Natural killer cell treated with Interleukin-12 subunit alpha and Interleukin-12 subunit beta and Interleukin-15 and Interleukin-18, amount 100 ng/mL, for 72 hours (primary cell): ENCODE data around the gene KCNMB2. TPM values are rescaled to one million over a fixed set of nuclear protein-coding genes. Genes with fewer than 3 reads are reported as not detected.
A peak's percentile ranks its signal among the peaks of the same experiment; 100 is the strongest.

ENCODE experiments used
- ATAC-seq, 2 donors: fragments of 150-1000 bp; cut with Tn5 transposase in 1 of 2; sonication (Bioruptor Pico), chemical (Tn5 transposase) in 1 of 2; 2 replicates each; pipeline ENCODE4 v1.10.0; 2021
- DNase-seq: peaks from one replicate; pipeline ENCODE4 v3.0.0; 2022; ENCODE audit warnings: low spot score
- H3K27ac Mint-ChIP-seq, 2 donors: 1 replicate in 1 of 2; 2 replicates in 1 of 2; pipeline ENCODE4 v1.8.0; 2022; ENCODE audit warnings: mixed read lengths in 2 of 2, mild to moderate bottlenecking in 1 of 2, moderate library complexity in 1 of 2
- H3K27me3 Mint-ChIP-seq, 2 donors: 1 replicate in 1 of 2; 2 replicates in 1 of 2; pipeline ENCODE4 v1.8.0; 2022; ENCODE audit warnings: mixed read lengths in 2 of 2
- H3K36me3 Mint-ChIP-seq: one replicate; pipeline ENCODE4 v1.8.0; 2022; ENCODE audit warnings: mixed read lengths
- H3K4me1 Mint-ChIP-seq, 2 donors: 1 replicate in 1 of 2; 2 replicates in 1 of 2; pipeline ENCODE4 v1.8.0; 2022; ENCODE audit warnings: low read depth in 2 of 2, mixed read lengths in 2 of 2, mild to moderate bottlenecking in 1 of 2
- H3K4me3 Mint-ChIP-seq: one replicate; pipeline ENCODE4 v1.8.0; 2022; ENCODE audit warnings: mixed read lengths
- H3K9me3 Mint-ChIP-seq: 2 replicates; pipeline ENCODE4 v1.8.0; 2022; ENCODE audit warnings: mixed read lengths
- total RNA-seq, 2 donors: library from RNA; stranded (reverse); gene quantifications; one replicate each; pipeline ENCODE4 v1.2.3, GENCODE V29; 2022

Gene KCNMB2
- total RNA-seq, 2 donors from 2014 or later: not detected

DNA sequence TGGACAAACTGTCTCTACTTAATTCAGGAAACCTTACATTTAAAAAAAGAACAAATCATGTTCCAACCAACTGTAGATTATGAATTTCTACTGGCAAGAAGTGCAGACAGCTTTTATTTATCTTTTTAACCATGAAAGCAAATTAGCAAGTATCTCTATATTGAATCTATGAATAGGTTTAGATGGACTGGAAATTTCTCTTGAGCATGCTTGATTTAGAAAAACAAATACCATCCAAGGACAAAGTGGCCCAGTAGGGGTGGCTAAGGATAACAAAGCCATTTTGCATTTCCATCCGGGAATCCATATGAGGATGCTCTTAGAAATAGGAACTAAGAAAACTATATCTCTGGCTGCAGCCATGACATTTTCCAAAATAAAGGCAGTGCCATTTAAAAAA, 150.6 kb downstream of the KCNMB2 start:
- Mint-ChIP-seq H3K36me3 (no peaks in the 10 kb centered on the region), H3K4me3 (no peak overlapping the region), H3K9me3 (peaks cover 6% of the 10 kb centered on the region), H3K4me1 (no peaks in the 10 kb centered on the region), H3K27me3 (no peaks in the 10 kb centered on the region), H3K27ac (no peak overlapping the region)
- DNase-seq (no peak), ATAC-seq (no peak)

DNA sequence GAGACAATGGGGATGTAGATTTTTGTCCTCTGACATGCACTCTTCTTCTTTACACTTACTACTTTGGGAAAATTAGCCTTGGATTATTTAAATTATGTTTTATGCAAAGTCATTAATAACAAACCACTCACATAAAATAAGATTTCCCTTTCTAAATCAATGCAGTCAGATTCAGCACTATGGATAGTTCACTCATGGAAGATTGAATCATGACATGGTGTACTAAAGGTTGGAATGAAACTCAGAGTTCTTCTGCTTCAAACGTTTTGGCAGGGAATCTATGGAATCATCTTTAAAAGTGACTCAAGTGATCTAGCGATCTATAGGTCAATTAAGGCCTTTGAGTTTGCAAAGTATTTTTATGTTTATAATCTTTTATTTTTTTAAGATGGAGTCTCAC, 154.3 kb downstream of the KCNMB2 start:
- Mint-ChIP-seq H3K27me3 (no peaks in the 10 kb centered on the region), H3K27ac (no peak overlapping the region), H3K36me3 (no peaks in the 10 kb centered on the region), H3K4me3 (no peak overlapping the region), H3K9me3 (peaks cover 11% of the 10 kb centered on the region), H3K4me1 (no peaks in the 10 kb centered on the region)
- no peak for DNase-seq
- no peak for ATAC-seq

DNA sequence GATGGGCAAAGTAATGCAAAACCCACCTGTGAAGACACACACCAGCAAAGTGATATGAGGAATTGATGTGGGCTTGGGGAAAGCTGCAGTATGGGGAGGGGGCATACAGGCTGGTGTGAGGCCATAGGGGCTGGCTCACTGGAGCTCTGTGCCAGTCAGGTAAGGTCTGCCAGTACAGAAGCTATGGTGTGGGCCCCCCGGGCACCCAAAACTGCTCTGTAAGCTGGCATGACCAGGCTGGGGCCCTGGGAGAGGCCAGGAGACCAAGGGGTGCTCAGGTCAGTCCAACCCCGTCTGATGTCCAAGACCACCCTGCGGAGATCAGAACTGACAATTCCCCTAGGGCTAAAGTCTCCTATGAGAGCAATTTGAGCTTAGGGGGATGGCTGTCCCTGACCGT, 163.1 kb downstream of the KCNMB2 start:
- ATAC-seq (peak in 1 of 2 donors; percentile 48), DNase-seq (no peak)
- Mint-ChIP-seq H3K4me1 (no peaks in the 10 kb centered on the region), H3K9me3 (peaks cover 21% of the 10 kb centered on the region), H3K36me3 (peaks cover 5% of the 10 kb centered on the region), H3K4me3 (no peak overlapping the region), H3K27ac (no peak overlapping the region), H3K27me3 (no peaks in the 10 kb centered on the region)

DNA sequence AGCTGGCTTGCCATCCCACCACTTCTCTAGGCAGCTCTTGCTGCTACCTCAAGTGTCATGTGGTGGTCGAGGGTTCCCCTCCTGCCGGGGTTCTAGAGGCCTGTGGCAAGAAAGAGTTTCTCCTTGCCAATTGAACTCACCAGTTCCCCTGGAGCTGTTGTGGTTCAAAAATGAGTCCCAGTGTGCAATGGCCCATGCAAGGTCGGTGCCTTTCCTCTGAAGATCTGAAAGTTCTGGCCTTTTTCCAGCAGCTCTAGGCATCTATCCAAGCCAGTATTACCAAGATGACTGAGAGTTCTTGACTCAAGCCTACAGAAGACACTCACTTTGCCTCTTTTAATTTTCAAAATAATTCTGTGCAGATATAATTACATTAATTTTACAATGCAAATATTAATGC, 163.6 kb downstream of the KCNMB2 start:
- peaks cover 5% of the 10 kb centered on the region for H3K36me3 Mint-ChIP-seq
- H3K4me3 Mint-ChIP-seq: no peak overlapping the region
- no peaks in the 10 kb centered on the region for H3K4me1 Mint-ChIP-seq
- DNase-seq (no peak), ATAC-seq (no peak)
- no peak overlapping the region for H3K27ac Mint-ChIP-seq
- peaks cover 21% of the 10 kb centered on the region for H3K9me3 Mint-ChIP-seq
- no peaks in the 10 kb centered on the region for H3K27me3 Mint-ChIP-seq

DNA sequence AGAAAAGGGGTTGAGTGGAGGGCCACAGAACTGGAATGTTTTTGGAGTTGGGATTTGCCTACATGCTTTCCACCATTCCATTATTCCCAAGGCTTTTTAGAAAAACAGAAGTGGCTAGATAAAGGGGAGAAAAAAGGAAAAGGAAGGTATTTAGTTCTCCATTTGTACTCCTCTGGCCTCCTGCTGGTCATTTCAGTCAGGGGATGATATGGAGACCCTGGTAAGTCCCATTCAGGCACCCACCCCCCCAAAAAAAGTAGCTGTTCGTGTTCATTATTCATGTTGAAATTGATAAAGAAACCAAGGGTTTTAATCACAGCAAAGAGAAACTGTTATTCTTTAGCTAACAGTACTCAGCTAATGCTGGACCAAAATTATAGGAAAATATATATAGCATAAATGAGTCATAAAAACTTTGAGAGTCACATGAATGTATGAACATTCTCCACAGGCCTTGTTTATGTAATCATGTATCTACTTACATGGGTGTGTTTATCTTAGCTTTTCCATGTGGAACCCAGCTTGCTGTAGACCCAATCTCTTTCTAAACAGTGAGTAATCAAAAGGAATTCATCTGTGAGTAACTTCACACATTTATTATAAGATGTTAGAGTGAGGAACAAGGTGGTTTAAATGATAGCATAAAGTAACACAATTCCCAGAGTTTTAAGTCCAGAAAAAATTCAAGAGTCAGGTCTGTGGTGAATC, 167.2 kb downstream of the KCNMB2 start:
- H3K4me3 Mint-ChIP-seq: no peak overlapping the region
- no peak for ATAC-seq
- no peaks in the 10 kb centered on the region for H3K4me1 Mint-ChIP-seq
- H3K36me3 Mint-ChIP-seq: peaks cover under 1% of the 10 kb centered on the region
- H3K27me3 Mint-ChIP-seq: no peaks in the 10 kb centered on the region
- DNase-seq: no peak
- no peak overlapping the region for H3K27ac Mint-ChIP-seq
- peaks cover 5% of the 10 kb centered on the region for H3K9me3 Mint-ChIP-seq

DNA sequence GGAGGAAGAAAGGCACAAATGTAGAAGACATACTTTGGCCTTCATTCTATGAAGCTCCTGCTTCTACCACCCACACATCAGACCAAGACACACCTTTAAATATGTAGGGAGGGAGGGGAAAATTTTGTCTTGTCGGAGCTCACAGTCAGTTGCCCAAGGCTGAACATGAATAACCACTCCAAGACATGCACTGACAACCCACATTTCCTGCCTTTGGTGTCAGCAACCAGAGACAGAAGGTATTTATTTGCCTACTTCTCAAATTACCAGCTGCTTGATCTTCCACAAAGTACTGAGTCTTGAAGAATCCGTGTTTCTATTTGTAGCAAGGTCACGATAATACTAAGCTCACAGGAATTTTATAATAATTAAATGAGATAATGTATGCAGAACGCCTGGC, 169.7 kb downstream of the KCNMB2 start:
- Mint-ChIP-seq H3K4me3 (no peak overlapping the region), H3K27me3 (no peaks in the 10 kb centered on the region), H3K27ac (no peak overlapping the region), H3K36me3 (no peaks in the 10 kb centered on the region), H3K4me1 (no peaks in the 10 kb centered on the region), H3K9me3 (peaks cover 5% of the 10 kb centered on the region)
- ATAC-seq (no peak), DNase-seq (no peak)

DNA sequence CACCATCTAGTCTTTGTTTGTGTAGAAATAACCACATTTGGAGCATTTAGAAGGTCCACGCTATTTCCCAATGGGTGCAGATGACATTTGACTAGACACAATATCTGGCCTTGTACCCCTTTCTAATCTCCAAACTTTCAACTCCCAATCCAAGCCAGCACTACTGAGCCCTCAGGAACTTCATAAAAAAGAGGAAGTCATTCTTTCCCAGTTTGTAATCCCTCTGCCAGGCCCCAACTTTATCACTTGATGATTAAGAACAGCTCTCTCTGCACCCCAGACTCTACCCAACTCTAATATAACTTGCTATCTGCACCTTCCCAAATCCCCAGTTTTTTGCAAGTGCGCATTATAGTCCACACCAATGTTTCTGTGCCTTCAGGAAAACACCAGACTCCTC, 170.2 kb downstream of the KCNMB2 start:
- H3K9me3 Mint-ChIP-seq: peaks cover 5% of the 10 kb centered on the region
- H3K4me1 Mint-ChIP-seq: no peaks in the 10 kb centered on the region
- no peaks in the 10 kb centered on the region for H3K36me3 Mint-ChIP-seq
- no peak overlapping the region for H3K27ac Mint-ChIP-seq
- H3K27me3 Mint-ChIP-seq: no peaks in the 10 kb centered on the region
- no peak overlapping the region for H3K4me3 Mint-ChIP-seq
- ATAC-seq: no peak
- DNase-seq: no peak

DNA sequence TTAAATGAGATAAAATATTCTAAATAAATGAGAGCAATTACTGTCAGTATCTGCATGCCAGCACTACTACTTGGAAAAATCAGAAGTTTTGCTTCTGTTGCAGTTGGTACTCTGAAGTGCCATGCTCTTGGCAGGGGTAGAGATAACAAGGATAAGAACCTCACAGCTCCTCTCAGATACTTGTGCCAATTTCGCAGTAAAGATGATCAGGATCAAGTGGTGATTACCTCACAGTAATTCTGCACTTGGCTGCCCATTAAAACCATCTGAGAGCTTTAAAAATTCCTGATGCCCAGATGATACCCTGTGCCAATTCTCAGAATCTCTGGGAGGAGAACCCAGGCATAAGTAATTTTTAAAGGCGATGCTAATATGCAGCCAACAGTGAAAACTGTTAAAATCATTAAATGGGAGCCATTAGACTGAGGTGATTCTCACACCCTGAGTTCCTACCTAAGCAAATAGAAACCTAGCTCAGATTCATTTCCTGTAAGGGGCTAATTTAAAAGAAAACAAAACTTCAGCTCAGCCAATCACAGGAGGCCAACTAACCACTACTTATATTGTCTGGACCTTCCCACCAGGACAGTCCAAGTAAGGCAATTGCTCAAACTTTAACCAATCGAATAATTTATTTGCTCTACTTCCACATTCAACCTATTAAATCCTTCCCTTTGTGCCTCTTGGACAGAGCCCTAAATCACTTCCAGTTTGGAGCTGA, 171.2 kb downstream of the KCNMB2 start:
- no peak for DNase-seq
- H3K9me3 Mint-ChIP-seq: peaks cover 5% of the 10 kb centered on the region
- H3K4me1 Mint-ChIP-seq: no peaks in the 10 kb centered on the region
- no peak overlapping the region for H3K4me3 Mint-ChIP-seq
- H3K27ac Mint-ChIP-seq: no peak overlapping the region
- no peak for ATAC-seq
- no peaks in the 10 kb centered on the region for H3K27me3 Mint-ChIP-seq
- no peaks in the 10 kb centered on the region for H3K36me3 Mint-ChIP-seq

DNA sequence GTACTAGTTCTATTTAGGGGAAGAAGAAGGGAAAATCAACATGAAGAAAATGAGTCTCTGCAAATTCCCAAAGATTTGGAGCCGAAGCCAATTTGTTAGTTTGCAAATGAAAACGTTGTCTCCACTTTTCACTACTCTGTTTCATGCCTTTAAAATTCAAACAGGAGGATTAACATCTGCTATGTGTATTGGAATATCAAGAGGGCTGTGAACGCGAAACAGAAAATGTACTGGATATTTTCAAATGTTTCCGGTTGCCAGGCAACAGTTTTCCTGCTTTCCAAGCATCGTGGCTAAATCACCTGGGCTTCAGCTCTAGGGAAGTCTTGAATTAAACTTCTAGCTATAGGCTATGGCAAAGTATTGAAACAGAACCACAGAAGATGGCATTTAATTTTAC, 172.8 kb downstream of the KCNMB2 start:
- Mint-ChIP-seq H3K4me3 (no peak overlapping the region), H3K27ac (no peak overlapping the region), H3K36me3 (no peaks in the 10 kb centered on the region), H3K9me3 (peaks cover 6% of the 10 kb centered on the region), H3K27me3 (peaks cover 0 to 1% of the 10 kb centered on the region in 2 donors), H3K4me1 (no peaks in the 10 kb centered on the region)
- ATAC-seq (no peak), DNase-seq (no peak)

DNA sequence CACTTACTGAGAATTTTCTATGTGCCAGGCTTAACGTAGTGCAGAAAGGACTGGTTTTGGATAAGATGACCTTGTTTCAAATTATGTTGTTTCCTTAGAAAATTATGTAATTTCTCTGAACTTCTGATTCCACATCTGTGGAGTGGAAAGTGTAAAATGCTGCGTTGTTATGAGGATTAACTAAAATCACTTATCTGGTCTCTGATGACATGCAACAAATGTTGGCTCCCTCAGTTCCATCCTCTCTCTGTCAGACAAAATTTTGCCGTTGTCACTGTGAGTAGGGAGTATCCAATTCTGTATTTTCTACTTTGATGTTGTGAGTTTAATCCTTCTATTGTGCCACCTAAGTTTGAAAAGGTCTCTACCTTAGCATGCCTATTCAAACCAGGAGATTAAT, 175.5 kb downstream of the KCNMB2 start:
- H3K27ac Mint-ChIP-seq: no peak overlapping the region
- no peak for ATAC-seq
- H3K4me3 Mint-ChIP-seq: no peak overlapping the region
- peaks cover 5% of the 10 kb centered on the region for H3K9me3 Mint-ChIP-seq
- peaks cover 0 to 5% of the 10 kb centered on the region in 2 donors for H3K27me3 Mint-ChIP-seq
- no peaks in the 10 kb centered on the region for H3K4me1 Mint-ChIP-seq
- DNase-seq: no peak
- H3K36me3 Mint-ChIP-seq: no peaks in the 10 kb centered on the region

DNA sequence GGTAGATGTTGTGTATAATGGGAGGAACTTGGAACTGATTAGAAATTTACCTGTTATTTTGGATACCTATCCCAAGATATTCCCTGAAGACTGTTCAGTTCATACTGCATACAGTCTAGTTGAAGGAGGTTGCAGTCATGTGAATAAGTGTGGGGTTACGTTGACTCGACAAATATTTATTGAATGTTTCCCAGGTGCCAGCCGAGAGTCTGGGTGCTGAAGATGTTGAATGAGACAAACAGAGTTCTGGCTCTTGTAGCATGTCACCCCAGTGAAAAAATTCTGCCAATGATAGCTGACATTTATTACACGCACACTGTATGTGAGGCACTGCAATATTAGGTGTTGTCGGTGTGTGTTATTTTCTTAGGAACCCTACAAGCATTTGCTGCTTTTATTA, 176.0 kb downstream of the KCNMB2 start:
- Mint-ChIP-seq H3K9me3 (peaks cover 7% of the 10 kb centered on the region), H3K36me3 (no peaks in the 10 kb centered on the region), H3K4me1 (no peaks in the 10 kb centered on the region), H3K27ac (no peak overlapping the region), H3K4me3 (no peak overlapping the region), H3K27me3 (peaks cover 0 to 5% of the 10 kb centered on the region in 2 donors)
- no peak for ATAC-seq
- DNase-seq: no peak

DNA sequence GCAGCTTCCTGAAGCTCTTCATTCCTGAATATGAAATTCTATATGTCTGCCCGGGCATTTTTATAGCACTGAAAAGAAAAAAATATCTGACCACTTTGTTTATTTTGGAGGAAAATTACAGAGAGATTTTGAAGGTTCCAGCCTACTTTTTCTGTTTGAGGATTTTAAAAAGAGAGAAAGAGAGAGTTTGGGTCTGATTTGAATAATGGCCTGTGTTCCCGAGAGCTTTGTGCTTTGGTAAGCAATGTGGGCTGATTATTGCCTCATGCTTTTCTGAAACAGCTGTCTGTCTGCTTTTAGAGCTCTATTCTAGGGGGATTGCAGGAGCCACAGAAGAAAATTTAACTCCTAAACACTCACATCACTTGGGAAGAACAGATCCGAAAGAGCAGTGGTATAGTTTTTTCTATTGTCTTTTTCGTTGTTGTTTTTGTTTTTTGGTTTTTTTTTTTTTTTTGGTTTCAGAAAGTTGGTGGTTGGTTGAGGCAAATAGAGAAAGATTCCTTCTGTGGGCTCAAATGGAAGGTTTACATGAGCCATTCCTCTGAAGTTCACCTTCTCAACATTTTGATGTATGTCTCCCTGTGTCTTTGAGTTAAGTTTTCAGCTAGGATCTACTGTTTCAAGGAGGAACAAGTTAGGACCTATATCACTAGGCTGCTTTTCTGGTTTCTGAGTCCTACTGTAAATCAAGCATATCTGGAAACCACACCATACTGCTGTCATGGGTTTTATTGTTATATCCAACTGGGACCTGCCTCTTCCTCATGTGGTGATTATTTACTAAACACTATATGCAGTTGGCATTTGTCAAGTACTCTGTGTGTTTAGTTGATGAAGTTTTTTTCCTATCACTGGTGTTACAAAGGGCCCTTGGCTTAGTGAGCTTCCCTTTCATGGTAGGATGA, 178.9 kb downstream of the KCNMB2 start:
- no peaks in the 10 kb centered on the region for H3K36me3 Mint-ChIP-seq
- ATAC-seq (no peak), DNase-seq (no peak)
- no peak overlapping the region for H3K4me3 Mint-ChIP-seq
- H3K27ac Mint-ChIP-seq: no peak overlapping the region
- H3K9me3 Mint-ChIP-seq: peaks cover 7% of the 10 kb centered on the region
- no peaks in the 10 kb centered on the region for H3K4me1 Mint-ChIP-seq
- peaks cover 0 to 5% of the 10 kb centered on the region in 2 donors for H3K27me3 Mint-ChIP-seq

DNA sequence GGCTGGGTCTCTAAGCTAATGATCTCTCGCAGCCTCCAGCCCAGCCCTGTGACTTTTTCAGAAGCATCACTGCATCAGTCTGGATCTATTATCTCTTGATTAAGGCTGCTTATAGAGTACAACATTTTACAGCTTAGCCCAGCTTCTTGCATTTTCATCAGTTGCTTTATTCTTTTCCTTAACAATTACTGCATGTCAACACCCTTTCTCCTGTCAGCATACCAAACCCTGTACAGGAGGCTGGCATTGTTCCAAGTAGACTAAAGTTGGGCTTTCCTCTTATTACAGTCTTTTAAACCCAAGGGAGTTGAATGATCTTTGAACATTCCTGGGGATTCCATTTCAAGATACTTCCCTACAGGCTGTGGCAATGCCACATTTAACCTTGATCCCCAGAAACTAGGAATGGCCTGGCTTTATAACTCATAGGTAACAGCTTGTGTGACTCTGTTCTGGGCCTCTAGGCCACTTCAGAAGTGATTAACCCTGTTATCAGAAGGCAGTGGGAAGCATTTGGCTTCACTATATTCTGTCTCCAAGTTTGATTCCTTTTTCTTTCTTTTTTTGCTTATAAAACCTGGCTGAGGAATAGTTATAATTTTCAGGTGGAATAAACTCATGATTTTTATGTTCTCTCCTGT, 182.9 kb downstream of the KCNMB2 start:
- Mint-ChIP-seq H3K27ac (no peak overlapping the region), H3K27me3 (peaks cover 0 to 3% of the 10 kb centered on the region in 2 donors), H3K36me3 (no peaks in the 10 kb centered on the region), H3K9me3 (peaks cover 12% of the 10 kb centered on the region), H3K4me1 (no peaks in the 10 kb centered on the region), H3K4me3 (no peak overlapping the region)
- DNase-seq (no peak), ATAC-seq (no peak)
